ENCODE results near the gene HEY2.
"Not testable (repeated sequence)": the region's sequence is repeated elsewhere in the genome, so short reads cannot be mapped to it uniquely, and the experiment has no call there.

The HEY2 gene

GRCh38 chr6:125797120-125797885, 47.9 kb downstream of the HEY2 start:
- DNase-seq = no peak

- DNase-seq = no peak
These were observed 48.5 kb downstream of the HEY2 start for GRCh38 chr6:125797886-125798444.

DNA sequence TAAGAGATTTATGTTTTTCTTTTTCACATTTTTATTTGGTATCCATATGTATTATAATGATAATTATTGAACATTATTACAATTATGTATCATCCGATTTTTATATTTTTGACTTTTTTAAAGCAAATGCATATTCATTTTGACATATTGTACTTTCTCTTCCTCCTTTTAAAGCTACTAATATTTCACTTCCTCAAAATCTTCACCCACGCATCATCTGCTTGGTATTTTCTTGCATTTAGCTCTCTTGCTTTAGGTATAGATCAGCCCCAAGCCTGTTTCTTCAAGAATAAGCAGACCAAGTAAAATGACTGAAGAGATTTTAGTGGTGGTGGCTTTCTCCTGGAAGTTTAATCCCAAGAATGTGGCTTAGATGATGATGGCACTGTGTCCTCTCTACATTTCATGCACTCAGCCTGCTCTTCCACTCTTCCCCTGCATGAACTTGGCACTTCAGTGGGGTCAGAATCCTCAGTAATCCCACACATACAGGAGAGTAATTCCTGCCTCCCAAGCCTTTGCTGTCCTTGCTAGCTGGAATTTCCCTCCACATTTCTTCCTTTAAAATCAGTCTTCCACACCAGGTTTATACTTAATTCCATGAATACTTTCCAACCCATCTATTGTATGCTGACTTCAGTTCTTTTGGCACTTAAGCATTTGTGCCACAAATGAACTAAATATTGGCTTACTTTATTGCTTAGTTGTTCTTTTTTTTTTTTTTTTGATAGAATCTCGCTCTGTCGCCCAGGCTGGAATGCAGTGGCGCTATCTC, 49.5 kb downstream of the HEY2 start:
- no peak for DNase-seq

GRCh38 chr6:125802383-125802782, 53.0 kb downstream of the HEY2 start:
- DNase-seq = no peak

DNA sequence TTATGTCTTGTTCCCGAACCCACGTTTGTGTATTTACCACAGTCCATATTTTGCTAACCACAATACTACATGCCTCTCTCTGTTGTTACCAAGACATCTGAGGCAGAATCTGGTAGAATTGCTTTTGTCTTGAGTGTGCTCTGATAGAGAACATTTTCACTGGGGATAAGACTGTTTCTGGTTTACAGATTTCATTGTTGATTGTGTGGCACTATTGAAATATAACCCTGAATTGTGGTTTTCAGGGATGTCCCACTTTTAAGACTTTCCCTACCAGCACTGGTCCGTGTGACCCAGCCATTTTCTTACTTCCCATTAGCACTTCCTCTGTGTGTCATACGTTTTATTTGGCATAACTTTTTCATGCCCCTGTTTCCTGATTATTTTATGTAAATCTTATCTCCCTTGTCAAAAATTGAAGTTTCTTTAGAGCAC, 53.5 kb downstream of the HEY2 start:
- no peak for DNase-seq

GRCh38 chr6:125804264-125804663, 54.8 kb downstream of the HEY2 start:
- DNase-seq = no peak

GRCh38 chr6:125804866-125805425, 55.5 kb downstream of the HEY2 start:
- DNase-seq = not testable (repeated sequence)

GRCh38 chr6:125806813-125807212, 57.4 kb downstream of the HEY2 start:
- DNase-seq = no peak

- no peak for DNase-seq
These were observed 57.9 kb downstream of the HEY2 start for GRCh38 chr6:125807293-125807692.

- no peak for DNase-seq
These were observed 58.6 kb downstream of the HEY2 start for GRCh38 chr6:125808060-125808459.

GRCh38 chr6:125808591-125808990, 59.2 kb downstream of the HEY2 start:
- DNase-seq = no peak

- no peak for DNase-seq
These were observed 60.2 kb downstream of the HEY2 start for GRCh38 chr6:125809570-125810170.

- peak; percentile 98 for DNase-seq
These were observed 61.0 kb downstream of the HEY2 start for GRCh38 chr6:125810445-125810844.
